Activated T-cell treated with anti-CD3 and anti-CD28 coated beads for 4 hours (primary cell): ENCODE measurements around the gene RPS8.
"Not testable (repeated sequence)": the region's sequence is repeated elsewhere in the genome, so short reads cannot be mapped to it uniquely, and the experiment has no call there.

Experiments
- DNase-seq: peaks from one replicate; pipeline ENCODE4 v3.0.0-alpha.2; 2020

Gene RPS8

DNA sequence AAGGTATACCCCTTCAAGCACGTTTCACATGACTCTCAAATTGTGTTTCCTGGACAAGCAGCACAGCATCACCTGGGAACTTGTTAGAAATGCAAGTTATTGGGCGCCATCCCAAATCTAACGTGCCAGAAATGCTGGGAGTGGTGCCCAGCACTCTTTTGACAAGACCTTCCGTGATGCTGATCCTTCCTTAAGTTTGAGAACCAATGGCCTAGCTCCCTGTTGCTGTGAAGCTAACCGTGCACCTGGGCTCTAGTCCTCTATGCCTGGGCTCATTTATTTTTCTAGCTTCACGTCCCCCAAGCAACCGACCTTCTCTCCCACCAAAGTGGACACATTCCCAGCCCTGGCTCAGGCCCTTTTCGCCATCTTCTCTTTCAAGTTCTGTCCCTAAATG is 8.4 kb downstream of the RPS8 start:
- DNase-seq, result no peak

DNA sequence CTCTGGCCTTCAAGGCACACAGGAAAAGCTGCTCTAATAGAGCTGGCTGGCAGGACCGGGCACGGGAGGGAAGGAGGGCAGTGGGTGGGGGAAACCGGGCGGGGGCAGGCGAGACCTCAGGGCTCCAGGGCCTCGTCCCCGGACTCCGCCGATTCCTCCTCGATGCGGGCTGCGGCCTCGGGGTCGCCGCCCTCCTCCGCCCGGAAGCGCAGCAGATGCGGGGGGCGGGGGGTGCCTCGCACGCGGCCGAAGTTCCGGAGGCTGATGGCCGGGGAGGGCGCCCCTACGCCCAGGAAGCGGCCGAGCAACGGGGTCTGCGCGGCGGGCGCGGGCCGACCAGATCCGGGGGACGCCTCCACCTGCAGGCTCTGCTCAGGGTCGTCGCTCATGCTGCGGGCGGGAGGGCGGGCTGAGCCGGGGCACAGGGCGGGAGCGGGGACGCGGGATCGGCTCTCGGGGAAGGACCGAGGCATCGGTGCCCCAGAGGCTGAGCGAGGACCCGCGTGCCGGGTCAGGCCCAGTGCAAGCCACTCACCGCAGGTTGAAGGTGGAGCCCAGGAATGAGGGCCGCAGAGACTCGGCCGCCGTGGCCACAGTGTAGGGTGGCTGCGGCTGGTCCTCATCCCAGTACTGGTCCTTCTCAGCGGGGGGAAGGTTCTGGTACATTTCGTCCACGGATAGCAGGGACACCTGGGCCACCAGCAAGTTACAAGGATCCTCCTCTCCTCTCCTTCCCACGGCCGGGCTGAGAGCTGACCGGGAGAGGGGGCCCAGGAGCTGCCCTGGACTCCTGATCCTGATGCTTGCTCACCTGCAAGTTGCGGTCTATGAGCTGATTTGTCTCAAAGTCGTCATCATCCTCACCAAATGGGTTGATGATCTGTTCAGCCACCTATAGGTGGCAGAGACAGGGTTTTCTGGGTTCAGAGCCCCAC is 9.0 kb downstream of the RPS8 start:
- DNase-seq, result no peak

DNA sequence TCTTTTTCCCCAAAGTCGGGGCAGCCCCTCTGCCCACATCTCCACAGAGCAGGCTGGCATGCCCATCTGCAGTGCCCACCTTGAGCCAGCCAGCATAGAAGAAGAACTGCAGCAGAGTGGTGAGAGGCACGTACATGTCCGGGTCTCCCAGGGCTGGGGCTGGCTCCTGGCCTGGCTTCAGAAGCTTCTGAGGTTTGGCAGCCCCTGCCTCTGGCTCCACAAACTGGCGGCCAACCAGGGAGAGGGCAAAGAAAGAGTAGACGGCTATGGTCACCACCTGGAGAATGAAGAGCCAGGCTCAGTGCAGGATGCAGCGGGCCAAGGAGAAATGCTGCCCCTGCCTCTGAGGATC is 9.7 kb downstream of the RPS8 start:
- DNase-seq, result no peak

DNA sequence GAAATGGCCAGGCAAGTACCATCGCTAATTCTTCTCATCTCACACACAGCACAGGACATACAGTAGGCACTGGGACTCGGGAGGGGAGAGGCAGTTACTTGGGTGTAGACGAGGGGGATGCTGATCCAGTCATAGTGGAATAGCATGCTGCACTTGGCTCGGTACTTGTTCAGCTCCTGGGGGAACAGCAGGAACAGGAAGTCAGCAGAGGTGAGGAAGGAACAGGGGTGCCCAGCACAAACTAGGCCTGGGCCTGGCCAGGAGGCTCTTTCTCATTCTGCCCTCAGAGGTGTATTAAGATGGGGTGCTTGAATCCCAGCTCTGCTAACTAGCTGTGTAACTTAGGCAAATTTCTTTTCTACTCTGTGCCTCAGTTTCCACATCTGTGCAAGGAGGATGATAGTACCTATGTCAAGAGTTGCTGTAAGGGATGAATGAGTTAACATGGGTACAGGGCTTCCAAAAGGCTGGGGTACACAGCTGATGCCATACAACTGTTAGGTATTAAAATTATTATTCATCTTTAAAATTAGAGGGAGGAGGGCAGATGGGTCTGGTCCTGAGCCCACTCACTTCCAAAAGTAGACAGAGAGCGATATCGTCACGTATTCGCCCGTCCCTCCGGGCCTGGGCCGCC is 10.3 kb downstream of the RPS8 start:
- DNase-seq, result no peak

DNA sequence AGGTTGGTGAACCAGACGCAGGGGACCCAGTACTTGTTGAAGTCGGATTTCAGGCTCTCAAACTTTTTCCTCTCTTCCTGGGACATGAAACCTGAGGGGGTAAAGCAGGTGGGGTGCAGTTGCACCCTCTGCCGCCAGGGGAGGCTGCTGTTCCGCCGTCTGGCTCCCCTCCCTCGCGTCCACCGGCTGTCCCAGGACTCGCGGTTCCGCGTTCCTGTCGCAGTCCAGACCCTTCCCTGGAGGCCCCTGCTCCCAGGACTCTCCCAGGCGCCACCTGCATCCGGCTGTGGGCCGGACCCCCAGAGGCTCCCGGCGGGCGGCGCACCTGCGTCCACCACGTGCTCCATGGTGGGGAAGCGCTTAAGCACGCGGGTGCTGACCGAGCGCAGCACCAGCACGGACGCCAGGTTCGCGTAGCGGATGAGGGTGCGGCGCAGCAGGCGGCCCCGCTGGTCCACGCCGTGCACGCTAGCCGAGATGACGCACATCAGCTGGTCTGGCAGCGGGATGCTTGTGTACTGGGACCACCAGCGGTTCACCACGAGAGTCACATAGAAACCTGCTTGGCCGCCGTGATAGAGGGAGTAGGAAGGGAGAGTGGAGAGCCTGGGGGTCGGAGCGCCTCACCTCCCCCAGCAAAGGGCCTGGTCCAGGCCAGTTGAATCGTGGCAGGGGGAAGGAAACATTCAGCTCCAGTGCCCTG is 10.9 kb downstream of the RPS8 start:
- DNase-seq, result peak; percentile 76

DNA sequence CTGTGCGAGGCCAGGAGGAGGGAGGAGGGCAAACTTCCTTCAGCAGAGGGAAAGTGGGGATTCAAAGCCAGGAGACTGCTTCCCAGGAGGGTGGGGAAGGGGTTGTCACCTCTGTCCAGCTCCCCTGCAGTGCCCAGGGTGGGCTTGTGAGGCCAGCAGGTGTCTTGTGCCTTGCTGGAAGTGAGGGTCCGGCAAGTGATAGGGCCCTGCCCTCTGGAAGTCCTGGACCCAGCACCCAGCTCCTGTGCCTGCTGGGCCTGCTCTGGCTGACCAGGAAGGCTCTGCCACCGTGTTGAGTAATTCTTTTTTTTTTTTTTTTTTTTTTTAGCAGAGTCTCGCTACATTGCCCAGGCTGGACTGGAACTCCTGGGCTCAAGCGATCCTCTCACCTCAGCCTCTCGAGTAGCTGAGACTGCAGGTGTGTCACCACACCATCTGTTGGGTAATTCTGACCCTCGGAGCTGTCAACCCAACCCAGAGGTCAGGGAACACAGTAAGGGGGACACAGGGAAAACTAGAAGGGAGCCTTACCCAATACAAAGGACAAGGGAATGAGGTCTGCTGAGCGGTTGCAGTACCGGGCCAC is 11.6 kb downstream of the RPS8 start:
- no peak for DNase-seq

DNA sequence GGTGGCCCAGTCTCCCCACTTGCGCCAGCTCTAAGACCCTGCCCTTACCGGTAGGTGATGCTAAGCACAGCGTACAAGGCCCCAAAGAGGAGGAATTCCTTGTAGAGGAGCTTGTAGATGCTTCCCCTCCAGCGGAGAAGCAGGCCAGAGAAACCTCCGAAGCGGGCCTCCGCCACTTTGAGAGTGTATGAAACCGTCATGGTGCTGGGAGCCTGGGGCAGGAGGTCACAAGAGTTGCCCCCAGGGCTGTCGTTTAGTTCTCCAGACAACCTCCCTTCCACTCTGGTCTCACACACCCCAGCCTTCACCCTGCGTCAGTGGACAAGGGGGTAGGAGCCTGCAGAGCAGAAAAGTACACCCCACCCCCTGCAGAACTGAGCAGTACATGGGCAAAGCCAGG is 12.2 kb downstream of the RPS8 start:
- no peak for DNase-seq

DNA sequence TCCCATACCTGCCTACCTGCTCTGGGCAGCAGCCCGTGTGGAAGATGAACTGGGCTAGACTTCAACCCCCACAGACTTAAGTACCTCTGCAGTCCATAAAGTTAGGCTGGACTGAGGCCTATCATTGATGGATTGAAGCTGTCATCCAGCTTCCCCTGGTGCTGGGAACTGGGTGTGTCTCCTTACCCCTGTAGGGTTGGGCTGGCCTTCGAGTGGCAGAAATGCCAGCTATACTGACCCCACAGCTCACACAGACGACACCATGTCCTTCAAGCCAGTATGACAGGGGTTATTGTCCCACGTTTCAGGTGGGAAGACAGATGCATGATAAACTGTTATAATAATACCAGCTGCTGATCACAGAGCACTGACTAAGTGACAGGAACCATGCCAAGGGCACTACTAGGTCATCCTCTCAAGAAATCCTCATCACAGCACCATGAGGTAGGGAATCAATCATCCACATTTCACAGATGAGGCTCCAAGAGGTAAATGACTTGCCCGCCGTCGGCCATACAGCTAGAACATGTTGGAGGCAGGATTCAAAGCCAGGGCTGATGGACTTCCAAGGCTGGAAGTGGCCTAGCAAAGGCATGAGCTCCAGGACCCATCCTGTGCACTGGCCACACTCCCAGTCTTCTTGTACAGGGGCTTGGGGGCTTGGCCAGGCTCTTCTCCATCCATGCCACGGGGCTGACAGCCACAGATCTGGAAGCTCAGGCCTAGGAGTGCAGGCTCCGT is 12.9 kb downstream of the RPS8 start, which contains the start of gene BEST4:
Gene BEST4, minus strand, starts transcription at position 51 of the 741 bp plus-strand sequence. CDS start 465 bp downstream, outside the sequence.
- DNase-seq, result no peak

DNA sequence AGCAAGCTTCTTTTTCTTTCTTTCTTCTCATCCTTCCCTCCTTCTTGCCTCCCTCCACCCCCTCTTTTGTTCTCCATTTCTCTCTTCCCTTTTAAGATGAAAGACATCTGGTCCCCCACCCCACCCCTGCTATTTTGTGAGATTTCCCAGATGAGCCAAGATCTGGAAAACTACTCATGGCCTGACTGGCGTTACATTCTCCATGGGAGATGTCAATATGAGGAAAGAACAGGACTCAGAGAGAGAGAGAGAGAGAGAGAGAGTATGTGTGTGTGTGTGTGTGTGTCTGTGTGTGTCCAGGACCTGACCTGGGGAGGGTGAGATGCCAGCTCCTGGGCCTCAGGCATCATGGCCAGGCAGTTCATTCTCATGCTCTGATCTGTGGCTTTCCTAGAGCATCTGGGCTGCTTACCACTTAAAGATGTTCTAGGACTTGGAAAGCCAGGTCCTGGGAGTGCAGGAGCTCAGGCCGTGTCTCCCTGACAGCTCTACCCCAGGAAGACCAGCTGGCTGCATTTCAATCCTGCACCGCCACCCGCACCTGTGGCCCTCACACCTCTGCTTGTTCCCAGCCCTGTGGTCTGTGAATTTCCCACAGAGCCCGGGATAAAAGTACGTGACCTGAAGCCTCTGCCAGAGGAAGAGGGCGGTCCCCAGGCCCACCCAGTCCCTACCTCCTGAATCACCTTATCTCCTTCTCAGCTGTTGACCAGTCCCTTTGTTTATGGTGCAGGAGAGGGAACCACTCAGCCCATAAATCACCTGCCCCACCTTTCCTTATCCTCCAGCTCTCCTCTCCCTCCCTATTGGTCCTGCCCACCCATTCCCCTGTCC is 15.8 kb downstream of the RPS8 start:
- DNase-seq, result no peak

DNA sequence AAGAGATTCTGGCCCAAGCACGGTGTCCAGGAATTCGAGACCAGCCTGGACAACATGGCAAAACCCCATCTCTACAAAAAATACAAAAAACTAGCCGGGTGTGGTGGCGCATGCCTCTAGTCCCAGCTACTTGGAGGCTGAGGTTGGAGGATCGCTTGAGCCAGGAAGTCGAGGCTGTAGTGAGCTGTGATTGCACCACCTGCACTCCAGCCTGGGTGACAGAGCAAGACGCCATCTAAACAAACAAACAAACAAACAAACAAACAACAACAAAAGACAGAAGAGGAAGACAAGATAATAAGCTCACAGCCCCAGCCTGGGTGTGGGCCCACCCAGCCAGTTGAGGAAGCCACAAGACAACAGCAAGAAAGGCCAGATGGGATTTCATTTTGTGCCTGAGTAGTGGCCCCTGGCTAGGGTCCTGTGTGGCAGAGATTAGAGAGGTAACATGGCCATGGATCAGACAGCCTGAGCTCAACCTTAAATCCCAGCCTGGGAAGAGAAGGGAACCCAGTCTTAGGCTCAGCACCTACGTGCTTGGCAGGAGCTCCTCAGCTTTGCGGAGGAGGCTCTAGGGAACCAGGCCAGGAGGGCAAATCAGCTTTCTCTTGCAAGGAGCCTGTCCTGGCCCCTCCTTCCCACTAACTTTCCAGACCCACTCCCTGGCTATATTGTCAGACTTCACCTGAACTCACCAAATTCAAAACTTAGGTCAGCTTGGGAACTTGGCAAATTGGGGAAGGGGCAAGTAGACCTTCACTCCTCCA is 17.6 kb downstream of the RPS8 start:
- no peak for DNase-seq

DNA sequence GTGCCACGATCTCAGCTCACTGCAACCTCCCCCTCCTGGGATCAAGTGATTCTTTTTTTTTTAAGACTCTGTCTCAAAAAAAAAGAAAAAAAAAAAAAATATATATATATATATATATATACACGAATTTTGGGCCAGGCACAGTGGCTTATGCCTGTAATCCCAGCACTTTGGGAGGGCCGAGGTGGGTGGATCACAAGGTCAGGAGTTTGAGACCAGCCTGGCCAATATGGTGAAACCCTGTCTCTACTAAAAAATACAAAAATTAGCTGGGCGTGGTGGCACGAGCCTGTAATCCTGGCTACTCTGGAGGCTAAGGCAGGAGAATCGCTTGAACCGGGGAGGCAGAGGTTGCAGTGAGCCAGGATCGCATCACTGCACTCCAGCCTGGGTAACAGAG is 22.5 kb downstream of the RPS8 start:
- not testable (repeated sequence) for DNase-seq

DNA sequence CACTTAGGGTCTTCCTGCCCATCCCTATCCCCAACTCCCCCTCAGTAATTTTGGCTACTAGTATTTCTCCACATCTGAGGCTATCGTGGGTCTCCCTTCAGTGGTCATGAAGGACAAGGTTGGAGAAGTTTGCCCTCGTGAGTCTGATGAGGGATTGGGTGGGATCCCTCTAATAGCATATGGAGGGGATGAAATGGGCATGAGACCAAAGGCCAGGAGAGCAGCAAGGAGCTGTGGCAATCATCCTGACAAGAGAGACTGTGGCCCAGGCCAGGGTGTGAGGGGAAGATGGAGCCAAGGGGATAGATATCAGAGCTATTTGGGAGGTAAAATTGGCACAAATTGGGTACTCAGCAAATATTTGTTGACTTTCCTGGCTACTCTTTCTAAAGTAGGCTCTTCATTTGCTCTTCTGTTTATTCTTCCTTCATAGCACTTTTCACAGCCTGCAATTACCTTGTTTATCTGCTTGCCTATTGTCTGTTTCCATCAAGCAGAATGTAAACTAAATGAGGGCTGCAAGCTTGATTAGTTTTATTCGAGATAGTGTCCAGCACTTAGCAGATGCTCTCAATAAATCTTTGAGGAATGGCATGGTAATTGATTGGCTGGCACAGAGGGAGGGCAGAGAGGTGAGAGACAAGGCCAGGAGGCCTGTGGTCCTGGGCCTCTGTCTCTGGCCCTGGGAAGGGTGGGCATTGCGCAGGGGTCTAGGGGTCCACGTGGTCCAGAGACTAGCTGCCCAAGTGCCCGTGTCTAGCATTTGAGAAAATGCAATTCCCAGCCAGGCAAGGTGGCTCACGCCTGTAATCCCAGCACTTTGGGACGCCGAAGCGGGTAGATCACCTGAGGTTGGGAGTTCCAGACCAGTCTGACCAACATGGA is 23.4 kb downstream of the RPS8 start:
- DNase-seq, result no peak

DNA sequence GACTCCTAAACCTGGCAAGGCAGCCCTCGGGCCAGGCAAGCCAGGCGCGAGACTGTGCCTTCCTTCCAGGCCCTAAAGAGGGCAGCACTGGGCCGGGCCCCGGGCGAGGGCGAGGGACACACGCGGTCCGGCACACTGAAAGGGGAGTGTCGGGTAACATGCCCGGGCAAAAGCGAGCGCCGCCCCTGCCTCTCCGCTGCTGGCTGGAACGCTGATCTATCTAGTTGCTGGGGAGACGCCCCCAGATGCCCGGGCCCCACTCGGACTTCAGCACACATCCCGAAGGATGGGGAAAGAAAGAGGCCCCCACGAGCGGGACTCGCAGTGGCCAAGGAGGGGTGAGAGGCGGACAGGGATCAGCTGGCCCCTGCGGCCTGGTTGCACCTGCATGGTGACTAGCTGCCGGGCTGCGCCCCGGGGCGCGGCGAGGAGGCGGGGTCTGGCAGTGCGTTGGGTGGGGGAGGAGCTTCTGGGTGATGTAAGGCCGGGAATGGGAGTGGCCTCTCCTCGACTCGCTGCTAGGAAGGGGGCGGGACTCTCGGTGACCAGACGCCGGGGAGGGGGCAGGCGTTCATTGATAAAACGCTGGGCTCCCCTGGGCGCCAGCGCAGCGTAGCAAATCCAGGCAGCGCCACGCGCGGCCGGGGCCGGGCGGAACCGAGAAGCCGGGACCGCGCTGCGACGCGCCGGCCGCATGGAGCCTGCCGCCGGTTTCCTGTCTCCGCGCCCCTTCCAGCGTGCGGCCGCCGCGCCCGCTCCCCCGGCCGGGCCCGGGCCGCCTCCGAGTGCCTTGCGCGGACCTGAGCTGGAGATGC is 24.6 kb downstream of the RPS8 start, which contains the start of gene PLK3:
Gene PLK3, plus strand, starts transcription at position 608 of the 815 bp plus-strand sequence. Its CDS starts 87 bp downstream, at position 695.
- peak; percentile 98 for DNase-seq

DNA sequence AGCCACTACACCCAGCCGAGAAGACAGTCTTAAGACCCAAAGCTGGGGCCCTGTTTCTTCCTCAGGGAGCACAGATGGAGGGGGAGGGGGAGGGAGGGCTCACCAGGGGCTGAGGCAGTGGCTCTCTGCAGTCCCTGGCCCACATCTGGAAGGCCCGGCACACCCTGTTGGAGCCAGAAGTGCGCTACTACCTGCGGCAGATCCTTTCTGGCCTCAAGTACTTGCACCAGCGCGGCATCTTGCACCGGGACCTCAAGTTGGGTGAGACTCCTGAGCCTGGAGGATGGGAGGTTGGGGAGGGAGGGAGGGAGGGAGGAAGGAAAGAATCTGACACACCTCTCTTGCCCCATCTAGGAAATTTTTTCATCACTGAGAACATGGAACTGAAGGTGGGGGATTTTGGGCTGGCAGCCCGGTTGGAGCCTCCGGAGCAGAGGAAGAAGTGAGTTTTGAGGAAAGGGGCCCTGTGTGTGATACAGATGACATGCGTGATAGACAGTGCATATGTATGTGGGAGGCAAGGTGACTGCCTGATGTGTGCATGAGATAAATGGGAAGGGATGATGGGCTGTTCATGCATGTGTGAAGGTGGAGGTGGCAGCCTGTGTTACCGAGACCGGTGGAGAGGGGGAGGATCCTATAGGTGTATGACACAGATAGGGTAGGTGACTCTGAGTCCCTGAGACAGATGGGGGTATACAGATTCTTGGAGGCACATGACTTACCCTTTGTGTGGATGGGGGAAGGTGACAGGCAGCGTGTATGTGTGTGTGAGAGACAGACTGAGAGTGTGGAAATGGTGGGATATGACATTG is 26.4 kb downstream of the RPS8 start:
- no peak for DNase-seq

DNA sequence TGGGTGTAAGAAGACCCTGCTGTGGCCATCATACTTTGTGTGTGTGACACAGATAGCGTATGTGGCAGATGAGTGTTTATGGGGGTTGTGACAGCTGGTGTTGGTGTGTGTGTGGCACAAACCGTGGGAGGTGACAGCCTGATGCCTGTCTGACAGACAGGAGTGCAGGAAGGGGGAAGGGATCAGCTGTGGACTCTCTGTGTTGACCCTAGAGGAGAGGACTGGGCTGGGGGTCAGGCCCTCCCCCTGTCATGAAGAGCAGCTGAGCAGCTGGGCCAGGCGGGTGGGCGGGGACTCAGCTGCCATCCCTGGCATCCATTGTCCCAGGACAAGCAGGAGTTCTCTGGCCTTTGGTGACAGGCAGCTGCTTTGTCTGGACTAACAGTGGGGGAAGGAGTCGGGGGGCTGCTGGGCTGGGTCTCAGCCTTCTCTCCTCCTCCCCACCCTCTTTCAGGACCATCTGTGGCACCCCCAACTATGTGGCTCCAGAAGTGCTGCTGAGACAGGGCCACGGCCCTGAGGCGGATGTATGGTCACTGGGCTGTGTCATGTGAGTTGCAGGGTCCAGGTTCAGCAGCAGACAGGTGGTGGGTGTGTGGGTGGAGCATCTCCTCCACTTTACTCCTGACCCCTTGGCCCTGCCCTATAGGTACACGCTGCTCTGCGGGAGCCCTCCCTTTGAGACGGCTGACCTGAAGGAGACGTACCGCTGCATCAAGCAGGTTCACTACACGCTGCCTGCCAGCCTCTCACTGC is 27.1 kb downstream of the RPS8 start:
- DNase-seq, result no peak

DNA sequence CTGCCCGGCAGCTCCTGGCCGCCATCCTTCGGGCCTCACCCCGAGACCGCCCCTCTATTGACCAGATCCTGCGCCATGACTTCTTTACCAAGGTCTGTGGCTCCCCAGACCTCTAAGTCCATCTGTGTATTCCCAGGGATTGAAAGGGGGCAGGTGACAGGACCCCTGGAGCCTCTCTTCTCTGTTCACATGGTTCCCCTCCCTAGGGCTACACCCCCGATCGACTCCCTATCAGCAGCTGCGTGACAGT is 27.6 kb downstream of the RPS8 start:
- DNase-seq, result no peak
